Mucosa of descending colon (tissue), 3 donors: ENCODE results near the gene SIN3B. TPM values are rescaled to one million over a fixed set of nuclear protein-coding genes. Genes with fewer than 3 reads are reported as not detected.

Source experiments
- ATAC-seq: fragments of 200-7000 bp; cut with Tn5 transposase; one replicate; pipeline ENCODE4 v1.9.1; 2020; ENCODE audit warnings: mild to moderate bottlenecking, moderate library complexity
- DNase-seq, 3 donors: peaks; one replicate each; pipeline ENCODE4 v3.0.0-alpha.2; 2020
- H3K36me3 ChIP-seq: fragments of 200-600 bp; one replicate; pipeline ENCODE4 v1.8.0; 2021; ENCODE audit warnings: low read depth, mild to moderate bottlenecking
- H3K4me1 ChIP-seq: fragments of 200-600 bp; one replicate; pipeline ENCODE4 v1.8.0; 2021; ENCODE audit warnings: low read depth, mild to moderate bottlenecking
- H3K4me3 ChIP-seq: fragments of 200-600 bp; one replicate; pipeline ENCODE4 v1.8.0; 2021; ENCODE audit warnings: mild to moderate bottlenecking
- H3K9me3 ChIP-seq: fragments of 200-600 bp; one replicate; pipeline ENCODE4 v1.8.0; 2021; ENCODE audit warnings: mild to moderate bottlenecking
- intact Hi-C, 2 donors: fragments of 100-400 bp; cut with DNase I in 1 of 2; cut with micrococcal nuclease in 1 of 2; formaldehyde crosslinking; loops; one replicate each; pipeline versions ENCODE4 v1.11.0 to v1.11.1; 2022; cut with DNase I, micrococcal nuclease
- total RNA-seq, 3 donors: library from RNA; stranded (reverse); fragmentation: NEBNext Ultra II Directional in 2 of 3; extraction: Animal tissue kit (Norgen Biotek cat#: 25700) in 2 of 3; gene quantifications; one replicate each; pipeline versions ENCODE4 v1.2.1 to v1.2.4, GENCODE V29; 2021 to 2023
- TF ChIP-seq, protein P1 (sequence below): fragments of 200-600 bp; IDR thresholded peaks from one replicate; pipeline ENCODE4 v1.8.0; 2022; ENCODE audit warnings: antibody characterized with exemption, mild to moderate bottlenecking
- donor health status: DM: no; HTN: no; CAD: no; lungs with moderate emphysema.
- donor health status: DM: no; HTN: no; CAD: no.
- donor health status: DM: no; HTN: yes; CAD: no.

Gene SIN3B
- total RNA-seq, 3 donors from 2014 or later: 30.7 to 56.6 (median 38.9) TPM

DNA sequence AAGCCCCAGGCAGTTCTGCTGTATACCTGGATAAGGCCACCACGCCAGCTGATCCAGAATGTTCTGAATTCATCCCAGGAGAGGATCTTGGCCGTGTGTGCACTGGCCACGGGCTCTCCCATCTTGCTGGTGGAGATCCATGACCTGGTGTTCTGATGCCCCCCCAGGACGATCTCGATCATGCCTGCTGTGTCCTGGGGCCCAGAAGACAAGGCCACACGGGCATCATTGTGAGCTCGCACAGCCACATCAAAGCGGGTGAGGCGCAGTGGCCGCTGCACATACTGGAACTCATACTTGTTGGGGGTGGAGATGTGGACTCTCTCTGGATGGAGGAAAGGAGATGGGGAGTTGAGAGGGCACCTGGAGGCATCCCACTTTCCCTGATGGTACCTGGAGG lies 99.7 kb downstream of the SIN3B start:
- no peaks in the 10 kb centered on the region for H3K36me3 ChIP-seq
- no peak overlapping the region for H3K4me3 ChIP-seq
- intact Hi-C loops: no loop called here
- H3K9me3 ChIP-seq: peaks cover 10% of the 10 kb centered on the region
- no peaks in the 10 kb centered on the region for H3K4me1 ChIP-seq
- no peak for DNase-seq
- no peak for ATAC-seq
- TF ChIP-seq, protein P1, sequence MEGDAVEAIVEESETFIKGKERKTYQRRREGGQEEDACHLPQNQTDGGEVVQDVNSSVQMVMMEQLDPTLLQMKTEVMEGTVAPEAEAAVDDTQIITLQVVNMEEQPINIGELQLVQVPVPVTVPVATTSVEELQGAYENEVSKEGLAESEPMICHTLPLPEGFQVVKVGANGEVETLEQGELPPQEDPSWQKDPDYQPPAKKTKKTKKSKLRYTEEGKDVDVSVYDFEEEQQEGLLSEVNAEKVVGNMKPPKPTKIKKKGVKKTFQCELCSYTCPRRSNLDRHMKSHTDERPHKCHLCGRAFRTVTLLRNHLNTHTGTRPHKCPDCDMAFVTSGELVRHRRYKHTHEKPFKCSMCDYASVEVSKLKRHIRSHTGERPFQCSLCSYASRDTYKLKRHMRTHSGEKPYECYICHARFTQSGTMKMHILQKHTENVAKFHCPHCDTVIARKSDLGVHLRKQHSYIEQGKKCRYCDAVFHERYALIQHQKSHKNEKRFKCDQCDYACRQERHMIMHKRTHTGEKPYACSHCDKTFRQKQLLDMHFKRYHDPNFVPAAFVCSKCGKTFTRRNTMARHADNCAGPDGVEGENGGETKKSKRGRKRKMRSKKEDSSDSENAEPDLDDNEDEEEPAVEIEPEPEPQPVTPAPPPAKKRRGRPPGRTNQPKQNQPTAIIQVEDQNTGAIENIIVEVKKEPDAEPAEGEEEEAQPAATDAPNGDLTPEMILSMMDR: no peak

Other genes starting within 250 kb of the SIN3B start
- gene MED26, start 201.2 kb upstream of the SIN3B start, total RNA-seq: 10 to 100 TPM; 10.8 to 12.0 (median 11.2) TPM
- 10 to 100 TPM; 61.2 to 88.8 (median 70.1) TPM for gene SMIM7, start 169.3 kb upstream of the SIN3B start, total RNA-seq
- 1 to 10 TPM; 5.6 to 6.0 (median 5.8) TPM for gene TMEM38A, start 168.3 kb upstream of the SIN3B start, total RNA-seq
- 1 to 10 TPM in 1 of 3 donors, under 1 TPM in 2; 0.32 to 1.2 (median 0.41) TPM for gene NWD1, start 109.6 kb upstream of the SIN3B start, total RNA-seq
- gene F2RL3, start 59.6 kb downstream of the SIN3B start, total RNA-seq: 1 to 10 TPM in 2 of 3 donors, under 1 TPM in 1; 0.38 to 2.0 (median 1.6) TPM
- gene CPAMD8, start 197.4 kb downstream of the SIN3B start, total RNA-seq: 1 to 10 TPM; 2.3 to 5.8 (median 3.1) TPM
- 10 to 100 TPM; 12.2 to 16.6 (median 13.6) TPM for gene HAUS8, start 246.1 kb downstream of the SIN3B start, total RNA-seq
- 10 to 100 TPM; 73.7 to 91.8 (median 90.8) TPM for gene MYO9B, start 246.4 kb downstream of the SIN3B start, total RNA-seq